Measurements from ENCODE around the gene HHAT. TPM values are rescaled to one million over a fixed set of nuclear protein-coding genes. Genes with fewer than 3 reads are reported as not detected.

Gene HHAT
- total RNA-seq, 1 donor from 2014 or later, result 2.9 TPM

GRCh38 chr1:210691039-210691610, 362.4 kb downstream of the HHAT start:
- DNase-seq (ENCODE audit: low read depth) (no peak), FAIRE-seq (no peak)
- H3K36me3 ChIP-seq (ENCODE audit: control insufficient read depth, insufficient read depth, low read length), result no peaks in the 10 kb centered on the region
- TF ChIP-seq, protein P1, sequence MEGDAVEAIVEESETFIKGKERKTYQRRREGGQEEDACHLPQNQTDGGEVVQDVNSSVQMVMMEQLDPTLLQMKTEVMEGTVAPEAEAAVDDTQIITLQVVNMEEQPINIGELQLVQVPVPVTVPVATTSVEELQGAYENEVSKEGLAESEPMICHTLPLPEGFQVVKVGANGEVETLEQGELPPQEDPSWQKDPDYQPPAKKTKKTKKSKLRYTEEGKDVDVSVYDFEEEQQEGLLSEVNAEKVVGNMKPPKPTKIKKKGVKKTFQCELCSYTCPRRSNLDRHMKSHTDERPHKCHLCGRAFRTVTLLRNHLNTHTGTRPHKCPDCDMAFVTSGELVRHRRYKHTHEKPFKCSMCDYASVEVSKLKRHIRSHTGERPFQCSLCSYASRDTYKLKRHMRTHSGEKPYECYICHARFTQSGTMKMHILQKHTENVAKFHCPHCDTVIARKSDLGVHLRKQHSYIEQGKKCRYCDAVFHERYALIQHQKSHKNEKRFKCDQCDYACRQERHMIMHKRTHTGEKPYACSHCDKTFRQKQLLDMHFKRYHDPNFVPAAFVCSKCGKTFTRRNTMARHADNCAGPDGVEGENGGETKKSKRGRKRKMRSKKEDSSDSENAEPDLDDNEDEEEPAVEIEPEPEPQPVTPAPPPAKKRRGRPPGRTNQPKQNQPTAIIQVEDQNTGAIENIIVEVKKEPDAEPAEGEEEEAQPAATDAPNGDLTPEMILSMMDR (IDR thresholded peaks at IDR 0.05; ENCODE audit: insufficient read depth, low read length, severe bottlenecking), result no peak
- H3K27me3 ChIP-seq (ENCODE audit: control insufficient read depth, insufficient read depth, low read length), result no peaks in the 10 kb centered on the region
- H3K4me3 ChIP-seq (ENCODE audit: low read depth, low read length), result no peak overlapping the region

- no peak for DNase-seq (ENCODE audit: low read depth)
- Histone ChIP-seq H3K27me3 (ENCODE audit: control insufficient read depth, insufficient read depth, low read length) (no peaks in the 10 kb centered on the region), H3K36me3 (ENCODE audit: control insufficient read depth, insufficient read depth, low read length) (no peaks in the 10 kb centered on the region), H3K4me3 (ENCODE audit: low read depth, low read length) (no peak overlapping the region)
- peak; percentile 18 for FAIRE-seq
- TF ChIP-seq, protein P1 (IDR thresholded peaks at IDR 0.05; ENCODE audit: insufficient read depth, low read length, severe bottlenecking), result no peak
Observed at GRCh38 chr1:210692796-210693195, 364.1 kb downstream of the HHAT start.

DNA sequence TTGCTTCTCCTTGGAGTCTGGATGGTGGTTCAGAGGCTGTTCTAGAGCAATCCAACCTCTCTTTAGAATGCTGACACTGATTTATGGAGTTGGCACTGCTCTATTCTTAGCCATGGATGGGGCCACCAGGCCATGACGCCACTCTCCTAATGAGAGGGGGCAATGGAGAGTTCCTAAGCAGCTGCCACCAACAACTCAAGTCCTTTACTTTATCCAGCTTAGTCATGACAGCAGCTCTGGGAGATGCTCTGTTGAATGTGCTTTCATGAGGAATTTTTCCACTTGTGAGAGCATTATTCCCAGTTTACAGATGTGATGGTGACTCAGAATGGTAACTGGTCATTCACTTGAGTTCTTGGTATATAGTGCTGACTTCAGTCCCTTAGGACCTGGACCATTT, 366.3 kb downstream of the HHAT start:
- TF ChIP-seq, protein P1 (IDR thresholded peaks at IDR 0.05; ENCODE audit: insufficient read depth, low read length, severe bottlenecking), result no peak
- no peak overlapping the region for H3K4me3 ChIP-seq (ENCODE audit: low read depth, low read length)
- H3K36me3 ChIP-seq (ENCODE audit: control insufficient read depth, insufficient read depth, low read length), result no peaks in the 10 kb centered on the region
- DNase-seq (ENCODE audit: low read depth) (no peak), FAIRE-seq (no peak)
- H3K27me3 ChIP-seq (ENCODE audit: control insufficient read depth, insufficient read depth, low read length), result no peaks in the 10 kb centered on the region

DNA sequence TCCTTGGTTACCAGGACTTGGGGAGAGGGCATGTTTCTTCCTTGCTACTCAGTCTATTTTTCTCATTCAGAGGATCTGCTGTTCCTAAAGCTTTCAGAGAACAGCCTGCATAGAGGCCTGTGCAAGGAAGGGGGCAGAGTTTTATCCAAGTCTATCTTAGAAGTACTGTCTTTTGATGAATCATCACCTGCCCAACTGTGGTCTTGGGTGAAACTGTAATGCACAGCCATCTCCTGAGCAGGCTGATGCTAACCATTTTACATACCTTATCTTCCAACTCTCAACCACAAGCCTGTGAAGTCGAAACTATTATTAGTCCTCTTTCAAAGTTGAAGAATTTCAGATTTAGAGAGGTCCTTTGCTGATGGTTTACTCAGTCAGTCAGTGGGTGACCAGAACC, 368.0 kb downstream of the HHAT start:
- H3K36me3 ChIP-seq (ENCODE audit: control insufficient read depth, insufficient read depth, low read length), result no peaks in the 10 kb centered on the region
- DNase-seq (ENCODE audit: low read depth) (no peak), FAIRE-seq (no peak)
- TF ChIP-seq, protein P1 (IDR thresholded peaks at IDR 0.05; ENCODE audit: insufficient read depth, low read length, severe bottlenecking), result no peak
- H3K27me3 ChIP-seq (ENCODE audit: control insufficient read depth, insufficient read depth, low read length), result no peaks in the 10 kb centered on the region
- H3K4me3 ChIP-seq (ENCODE audit: low read depth, low read length), result no peak overlapping the region

- no peak overlapping the region for H3K4me3 ChIP-seq (ENCODE audit: low read depth, low read length)
- TF ChIP-seq, protein P1 (IDR thresholded peaks at IDR 0.05; ENCODE audit: insufficient read depth, low read length, severe bottlenecking), result no peak
- FAIRE-seq (no peak), DNase-seq (ENCODE audit: low read depth) (no peak)
- no peaks in the 10 kb centered on the region for H3K36me3 ChIP-seq (ENCODE audit: control insufficient read depth, insufficient read depth, low read length)
- no peaks in the 10 kb centered on the region for H3K27me3 ChIP-seq (ENCODE audit: control insufficient read depth, insufficient read depth, low read length)
Observed at GRCh38 chr1:210697185-210697584, 368.5 kb downstream of the HHAT start.

DNA sequence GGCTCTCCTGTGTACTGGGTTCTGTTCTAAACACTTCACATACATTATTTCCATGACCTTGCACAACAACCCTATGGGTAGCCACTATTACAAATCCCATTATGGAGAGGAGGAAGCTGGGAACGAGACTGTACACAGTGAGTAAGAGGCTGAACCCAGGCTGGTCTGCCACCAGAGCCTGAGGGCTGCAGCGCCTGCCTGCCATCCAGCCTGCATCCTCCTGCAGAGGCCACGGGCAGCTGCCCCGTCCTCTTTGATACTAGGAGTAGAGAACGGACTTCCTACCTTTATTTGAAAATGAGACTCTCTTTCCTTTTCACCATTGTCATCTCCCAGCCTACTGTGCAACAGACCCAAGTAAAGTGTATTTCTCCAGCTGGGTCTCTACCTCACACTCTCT, 370.0 kb downstream of the HHAT start:
- H3K4me3 ChIP-seq (ENCODE audit: low read depth, low read length), result no peak overlapping the region
- TF ChIP-seq, protein P1 (IDR thresholded peaks at IDR 0.05; ENCODE audit: insufficient read depth, low read length, severe bottlenecking), result no peak
- DNase-seq (ENCODE audit: low read depth), result no peak
- FAIRE-seq, result no peak
- H3K27me3 ChIP-seq (ENCODE audit: control insufficient read depth, insufficient read depth, low read length), result no peaks in the 10 kb centered on the region
- no peaks in the 10 kb centered on the region for H3K36me3 ChIP-seq (ENCODE audit: control insufficient read depth, insufficient read depth, low read length)

Measured in bronchial epithelial cell (primary cell).